Activated T-helper 9 cell treated with anti-CD3 and anti-CD28 coated beads, Interleukin-2, amount 50 U/mL, for 16 hours (primary cell): ENCODE data around the gene TOP2B.

Experiments
- DNase-seq: peaks from one replicate; pipeline ENCODE4 v3.0.0-alpha.2; 2020; ENCODE audit warnings: low read depth

TOP2B gene

GRCh38 chr3:25618028-25618427, 46.7 kb downstream of the TOP2B start:
- no peak for DNase-seq

- no peak for DNase-seq
These were observed 53.5 kb downstream of the TOP2B start for GRCh38 chr3:25611193-25611592.

GRCh38 chr3:25610779-25611178, 53.9 kb downstream of the TOP2B start:
- DNase-seq, result no peak

GRCh38 chr3:25610167-25610566, 54.5 kb downstream of the TOP2B start:
- DNase-seq, result no peak

- no peak for DNase-seq
These were observed 60.5 kb downstream of the TOP2B start for GRCh38 chr3:25604107-25604805.

GRCh38 chr3:25603703-25604102, 61.0 kb downstream of the TOP2B start:
- no peak for DNase-seq

- DNase-seq, result no peak
These were observed 67.1 kb downstream of the TOP2B start for GRCh38 chr3:25597535-25598101.

GRCh38 chr3:25594007-25594502, 70.7 kb downstream of the TOP2B start:
- no peak for DNase-seq

GRCh38 chr3:25593001-25593400, 71.7 kb downstream of the TOP2B start:
- DNase-seq, result no peak

- no peak for DNase-seq
These were observed 72.2 kb downstream of the TOP2B start for GRCh38 chr3:25592510-25592968.

GRCh38 chr3:25589783-25590258, 74.9 kb downstream of the TOP2B start:
- DNase-seq, result no peak

- DNase-seq, result no peak
These were observed 75.5 kb downstream of the TOP2B start for GRCh38 chr3:25589104-25589782.

GRCh38 chr3:25588441-25589103, 76.1 kb downstream of the TOP2B start:
- no peak for DNase-seq

- no peak for DNase-seq
These were observed 76.7 kb downstream of the TOP2B start for GRCh38 chr3:25587975-25588374.

- no peak for DNase-seq
These were observed 77.2 kb downstream of the TOP2B start for GRCh38 chr3:25587526-25587925.

GRCh38 chr3:25587094-25587493, 77.6 kb downstream of the TOP2B start:
- no peak for DNase-seq

GRCh38 chr3:25586553-25586952, 78.2 kb downstream of the TOP2B start:
- DNase-seq, result no peak

GRCh38 chr3:25586167-25586505, 78.6 kb downstream of the TOP2B start:
- DNase-seq, result no peak

- no peak for DNase-seq
These were observed 79.1 kb downstream of the TOP2B start for GRCh38 chr3:25585361-25586166.

GRCh38 chr3:25584011-25584789, 80.5 kb downstream of the TOP2B start:
- no peak for DNase-seq

- DNase-seq, result no peak
These were observed 81.4 kb downstream of the TOP2B start for GRCh38 chr3:25583343-25583742.
